HepG2 (cell line): ENCODE results near the gene P2RX7. TPM values are rescaled to one million over a fixed set of nuclear protein-coding genes. Genes with fewer than 3 reads are reported as not detected.

Experiments used
- ATAC-seq: fragments of 200-7000 bp; cut with Tn5 transposase; 3 replicates; pipeline ENCODE4 v1.9.1; 2020; ENCODE audit warnings: mild to moderate bottlenecking, moderate library complexity
- BruUV-seq: library from RNA; stranded (reverse); fragments of 400-500 nt; replicated peaks from 2 replicates; lab custom pipeline; 2021; lab: Mats Ljungman, UMichigan
- CTCF ChIA-PET: fragments of 300-600 bp; formaldehyde crosslinking; extraction: SDS; loops from one replicate; lab custom pipeline; 2021; ENCODE audit warnings: low total read pairs, inconsistent platforms, low intra/inter-chr PET ratio; lab: Yijun Ruan, JAX
- POLR2A ChIA-PET: fragments of 350-600 bp; sonication (Branson Sonifier 250); formaldehyde crosslinking; loops from one replicate; lab custom pipeline; 2020; ENCODE audit warnings: antibody characterized with exemption, inconsistent platforms; lab: Yijun Ruan, JAX
- DNase-seq: peaks from one replicate; pipeline ENCODE4 v3.0.0-alpha.2; 2015; ENCODE audit warnings: low spot score
- FAIRE-seq: peaks from 3 replicates; lab custom pipeline; 2011; peaks lifted over from hg19 to GRCh38; lab: Jason Lieb, UNC
- H2AFZ ChIP-seq: one replicate; pipeline ENCODE4 v1.6.1; 2011; ENCODE audit warnings: low read length, inconsistent platforms
- H3K27ac ChIP-seq: fragments of 300-600 bp; 3 replicates; pipeline ENCODE4 v1.8.0; 2011; ENCODE audit warnings: mixed run types, mild to moderate bottlenecking, mixed read lengths, low read length, inconsistent platforms; ENCODE audit not compliant: insufficient read depth; ENCODE audit errors: extremely low read length
- H3K27me3 ChIP-seq, 2 experiments: fragments of 200-600 bp in 1 of 2; 2 replicates in 1 of 2; 3 replicates in 1 of 2; pipeline versions ENCODE4 v1.6.0 to v1.8.0; 2011; ENCODE audit warnings: low read length in 2 of 2, mild to moderate bottlenecking in 2 of 2, moderate library complexity in 2 of 2, inconsistent platforms in 1 of 2; ENCODE audit not compliant: insufficient read depth in 2 of 2, control insufficient read depth in 1 of 2
- H3K36me3 ChIP-seq, 2 experiments: fragments of 200-600 bp in 1 of 2; replicated peaks in 1 of 2; 2 replicates in 1 of 2; 3 replicates in 1 of 2; pipeline versions ENCODE4 v1.5.1 to v1.8.0; 2011; ENCODE audit warnings: low read length in 2 of 2, inconsistent platforms in 1 of 2; ENCODE audit not compliant: insufficient read depth in 2 of 2, control insufficient read depth in 1 of 2
- H3K4me1 ChIP-seq: 2 replicates; pipeline ENCODE4 v1.5.1; 2012; ENCODE audit warnings: low read length, inconsistent platforms; ENCODE audit not compliant: insufficient read depth
- H3K4me2 ChIP-seq: 2 replicates; pipeline ENCODE4 v1.6.0; 2011; ENCODE audit warnings: low read depth, low read length, inconsistent platforms
- H3K4me3 ChIP-seq, 3 experiments: fragments of 200-600 bp in 1 of 3; sonication (generic), shearing (Covaris generic) in 1 of 3; replicated peaks in 1 of 3; 2 replicates each; pipeline ENCODE4 v1.5.1; 2011 to 2016; ENCODE audit warnings: low read length in 3 of 3, inconsistent platforms in 2 of 3, low read depth in 2 of 3, mild to moderate bottlenecking in 2 of 3, control low read depth in 1 of 3, mixed read lengths in 1 of 3; ENCODE audit not compliant: insufficient read depth in 1 of 3
- H3K79me2 ChIP-seq: one replicate; pipeline ENCODE4 v1.6.1; 2011; ENCODE audit warnings: low read length, inconsistent platforms; ENCODE audit not compliant: insufficient read depth
- H3K9ac ChIP-seq: 2 replicates; pipeline ENCODE4 v1.6.0; 2011; ENCODE audit warnings: mild to moderate bottlenecking, low read depth, low read length, inconsistent platforms; ENCODE audit not compliant: insufficient read depth
- H3K9me3 ChIP-seq: 2 replicates; pipeline ENCODE4 v1.5.1; 2012; ENCODE audit warnings: mild to moderate bottlenecking, low read length
- H4K20me1 ChIP-seq: 2 replicates; pipeline ENCODE4 v1.6.0; 2011; ENCODE audit warnings: inconsistent platforms, mild to moderate bottlenecking, low read length, moderate library complexity; ENCODE audit not compliant: insufficient read depth
- NR2F1 ChIP-seq, 2 experiments: fragments of 450-650 bp in 1 of 2; formaldehyde crosslinking in 1 of 2; IDR thresholded peaks; 2 replicates each; pipeline versions ENCODE4 v1.5.0 to v1.6.1; 2016 to 2020; ENCODE audit warnings: mild to moderate bottlenecking in 1 of 2, missing compliant biosample characterization in 1 of 2, missing genetic modification reagents in 1 of 2, moderate library complexity in 1 of 2
- NR2F6 ChIP-seq, 2 experiments: IDR thresholded peaks; 2 replicates each; pipeline ENCODE4 v1.6.1; 2016; ENCODE audit warnings: antibody characterized with exemption in 1 of 2, mild to moderate bottlenecking in 1 of 2
- RARA ChIP-seq: IDR thresholded peaks from 2 replicates; pipeline ENCODE4 v1.6.1; 2016; ENCODE audit warnings: missing genetic modification reagents, missing compliant biosample characterization
- RCOR2 ChIP-seq: IDR thresholded peaks from 2 replicates; pipeline ENCODE4 v1.6.1; 2016; ENCODE audit warnings: missing biosample characterization, missing genetic modification reagents
- SRSF9 ChIP-seq: fragments of 200-400 bp; formaldehyde crosslinking; IDR thresholded peaks from 2 replicates; pipeline ENCODE4 v1.6.1; 2018; ENCODE audit warnings: borderline replicate concordance, mild to moderate bottlenecking, low read depth, low read length; ENCODE audit not compliant: insufficient read depth, poor library complexity, severe bottlenecking
- ZNF121 ChIP-seq: sonication (generic); formaldehyde crosslinking; IDR thresholded peaks from 2 replicates; pipeline ENCODE4 v1.5.0; 2020; ENCODE audit warnings: mild to moderate bottlenecking, missing genetic modification reagents
- ZNF138 ChIP-seq: sonication (generic); formaldehyde crosslinking; IDR thresholded peaks from 2 replicates; pipeline ENCODE4 v1.5.0; 2020; ENCODE audit warnings: mild to moderate bottlenecking, low read depth, missing genetic modification reagents
- WGBS: methylation state at CpG from one replicate; pipeline ENCODE4 v1.1.6; 2017; ENCODE audit warnings: low lambda C conversion rate; 5-methylcytosine and 5-hydroxymethylcytosine counted together
- in situ Hi-C: cut with HindIII; loops from 2 replicates; pipeline ENCODE4 v1.10.0; 2017; ENCODE audit warnings: low pct_unique_long_range_greater_than_20kb; ENCODE audit not compliant: extremely low pct_ligation_motif_present
- intact Hi-C: fragments of 100-400 bp; cut with micrococcal nuclease; formaldehyde crosslinking; loops from one replicate; pipeline ENCODE4 v1.10.0; 2022; ENCODE audit not compliant: unreplicated experiment
- polyA plus RNA-seq, 8 experiments: library from polyadenylated mRNA; depleted of rRNA in 3 of 8; stranded (reverse) in 7 of 8; unstranded in 1 of 8; fragments of >200 nt; fragmentation: Illumina TruSeq in 4 of 8; extraction: Trizol in 4 of 8; gene quantifications; 2 replicates each; pipeline versions ENCODE4 v1.2.1 to v1.2.3, GENCODE V29; 2011 to 2016; ENCODE audit warnings: low read depth in 4 of 8, missing spikeins in 1 of 8, mixed read lengths in 1 of 8; ENCODE audit not compliant: insufficient read depth in 1 of 8
- total RNA-seq, 5 experiments: library from RNA; depleted of rRNA; stranded (reverse); fragments of >200 nt; fragmentation: Illumina TruSeq; extraction: Trizol; gene quantifications; 2 replicates each; pipeline ENCODE4 v1.2.3, GENCODE V29; 2016; ENCODE audit warnings: low read depth in 1 of 5
- TF ChIP-seq, protein P1 (sequence below): IDR thresholded peaks from 2 replicates; pipeline ENCODE4 v1.4.0; 2020; ENCODE audit warnings: mild to moderate bottlenecking, missing genetic modification reagents
- TF ChIP-seq, protein P2 (sequence below): sonication (generic); formaldehyde crosslinking; IDR thresholded peaks from 2 replicates; pipeline ENCODE4 v1.5.0; 2020; ENCODE audit warnings: mild to moderate bottlenecking, missing genetic modification reagents, moderate library complexity

The P2RX7 gene
- total and polyA plus RNA-seq, 2 of the 13 experiments (the other 11 are each of a cell fraction or from before 2014, with no cell fraction given) = 0.13 to 0.73 TPM

DNA sequence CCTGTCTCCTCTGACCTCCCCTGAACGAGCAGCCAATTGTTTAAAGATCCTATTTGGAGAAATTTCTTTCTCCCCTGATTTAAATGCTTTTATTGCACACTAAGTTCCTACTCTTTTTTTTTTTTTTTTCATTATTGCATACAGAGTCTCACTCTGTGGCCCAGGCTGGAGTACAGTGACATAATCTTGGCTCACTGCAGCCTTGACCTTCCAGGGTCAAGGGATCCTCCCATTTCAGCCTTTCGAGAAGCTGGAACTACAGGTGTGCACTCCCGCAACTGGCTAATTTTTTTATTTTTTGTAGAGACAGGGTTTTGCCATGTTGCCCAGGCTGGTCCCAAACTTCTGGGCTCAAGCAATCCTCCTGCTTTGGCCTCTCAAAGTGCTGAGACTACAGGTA lies 5.2 kb upstream of the P2RX7 start:
- no peaks in the 10 kb centered on the region for H3K9me3 ChIP-seq
- H3K4me2 ChIP-seq = peak overlapping the region; percentile 38; the same call in 1 of the 2 replicates
- H3K9ac ChIP-seq = no peak overlapping the region
- CTCF ChIA-PET = no interaction called here
- H3K79me2 ChIP-seq = no peaks in the 10 kb centered on the region
- in situ Hi-C loops = no loop called here
- no peak overlapping the region for H2AFZ ChIP-seq
- H3K27me3 ChIP-seq = no peaks in the 10 kb centered on the region
- H3K4me1 ChIP-seq = peaks cover 90% of the 10 kb centered on the region
- intact Hi-C loops = no loop called here
- 6% methylated on average over 3 of the region's 3 CpGs for WGBS
- no peak for ATAC-seq
- BruUV-seq = no TSS peak
- TF ChIP-seq, protein P1, sequence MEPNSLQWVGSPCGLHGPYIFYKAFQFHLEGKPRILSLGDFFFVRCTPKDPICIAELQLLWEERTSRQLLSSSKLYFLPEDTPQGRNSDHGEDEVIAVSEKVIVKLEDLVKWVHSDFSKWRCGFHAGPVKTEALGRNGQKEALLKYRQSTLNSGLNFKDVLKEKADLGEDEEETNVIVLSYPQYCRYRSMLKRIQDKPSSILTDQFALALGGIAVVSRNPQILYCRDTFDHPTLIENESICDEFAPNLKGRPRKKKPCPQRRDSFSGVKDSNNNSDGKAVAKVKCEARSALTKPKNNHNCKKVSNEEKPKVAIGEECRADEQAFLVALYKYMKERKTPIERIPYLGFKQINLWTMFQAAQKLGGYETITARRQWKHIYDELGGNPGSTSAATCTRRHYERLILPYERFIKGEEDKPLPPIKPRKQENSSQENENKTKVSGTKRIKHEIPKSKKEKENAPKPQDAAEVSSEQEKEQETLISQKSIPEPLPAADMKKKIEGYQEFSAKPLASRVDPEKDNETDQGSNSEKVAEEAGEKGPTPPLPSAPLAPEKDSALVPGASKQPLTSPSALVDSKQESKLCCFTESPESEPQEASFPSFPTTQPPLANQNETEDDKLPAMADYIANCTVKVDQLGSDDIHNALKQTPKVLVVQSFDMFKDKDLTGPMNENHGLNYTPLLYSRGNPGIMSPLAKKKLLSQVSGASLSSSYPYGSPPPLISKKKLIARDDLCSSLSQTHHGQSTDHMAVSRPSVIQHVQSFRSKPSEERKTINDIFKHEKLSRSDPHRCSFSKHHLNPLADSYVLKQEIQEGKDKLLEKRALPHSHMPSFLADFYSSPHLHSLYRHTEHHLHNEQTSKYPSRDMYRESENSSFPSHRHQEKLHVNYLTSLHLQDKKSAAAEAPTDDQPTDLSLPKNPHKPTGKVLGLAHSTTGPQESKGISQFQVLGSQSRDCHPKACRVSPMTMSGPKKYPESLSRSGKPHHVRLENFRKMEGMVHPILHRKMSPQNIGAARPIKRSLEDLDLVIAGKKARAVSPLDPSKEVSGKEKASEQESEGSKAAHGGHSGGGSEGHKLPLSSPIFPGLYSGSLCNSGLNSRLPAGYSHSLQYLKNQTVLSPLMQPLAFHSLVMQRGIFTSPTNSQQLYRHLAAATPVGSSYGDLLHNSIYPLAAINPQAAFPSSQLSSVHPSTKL (CRISPR knock-in tag) = 0 out of 2 replicates have a peak, but pooled peaks have one; percentile 24
- TF ChIP-seq ZNF121 (CRISPR knock-in tag) (peak; percentile 66), NR2F1 (CRISPR knock-in tag; IDR thresholded peaks at IDR 0.05) (peak; percentile 50 to 77; a peak in 3 of 4 replicates), NR2F6 (IDR thresholded peaks at IDR 0.05) (peak; percentile 73), NR2F6 (CRISPR knock-in tag; IDR thresholded peaks at IDR 0.05) (peak; percentile 85), ZNF138 (no peak), SRSF9 (no peak), RARA (CRISPR knock-in tag) (peak; percentile 25; the same call in 1 of the 2 replicates), RCOR2 (no peak)
- TF ChIP-seq, protein P2, sequence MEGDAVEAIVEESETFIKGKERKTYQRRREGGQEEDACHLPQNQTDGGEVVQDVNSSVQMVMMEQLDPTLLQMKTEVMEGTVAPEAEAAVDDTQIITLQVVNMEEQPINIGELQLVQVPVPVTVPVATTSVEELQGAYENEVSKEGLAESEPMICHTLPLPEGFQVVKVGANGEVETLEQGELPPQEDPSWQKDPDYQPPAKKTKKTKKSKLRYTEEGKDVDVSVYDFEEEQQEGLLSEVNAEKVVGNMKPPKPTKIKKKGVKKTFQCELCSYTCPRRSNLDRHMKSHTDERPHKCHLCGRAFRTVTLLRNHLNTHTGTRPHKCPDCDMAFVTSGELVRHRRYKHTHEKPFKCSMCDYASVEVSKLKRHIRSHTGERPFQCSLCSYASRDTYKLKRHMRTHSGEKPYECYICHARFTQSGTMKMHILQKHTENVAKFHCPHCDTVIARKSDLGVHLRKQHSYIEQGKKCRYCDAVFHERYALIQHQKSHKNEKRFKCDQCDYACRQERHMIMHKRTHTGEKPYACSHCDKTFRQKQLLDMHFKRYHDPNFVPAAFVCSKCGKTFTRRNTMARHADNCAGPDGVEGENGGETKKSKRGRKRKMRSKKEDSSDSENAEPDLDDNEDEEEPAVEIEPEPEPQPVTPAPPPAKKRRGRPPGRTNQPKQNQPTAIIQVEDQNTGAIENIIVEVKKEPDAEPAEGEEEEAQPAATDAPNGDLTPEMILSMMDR (CRISPR knock-in tag) = no peak
- TF ChIP-seq, all 625 proteins: peak for 5
- H4K20me1 ChIP-seq = no peaks in the 10 kb centered on the region
- H3K27ac ChIP-seq = no peak overlapping the region
- POLR2A ChIA-PET = interaction anchor here (0.7 to 1.1 kb wide), 2 partner anchors 11 kb away, joined by 3 read pairs; no protein-coding TSS in a partner anchor
- H3K36me3 ChIP-seq = no peaks in the 10 kb centered on the region
- no peak overlapping the region for H3K4me3 ChIP-seq
- FAIRE-seq = no peak
- no peak for DNase-seq
